Anterior cingulate cortex (tissue), 58 donors: ENCODE measurements around the gene REPIN1.
A peak's percentile ranks its signal among the peaks of the same experiment; 100 is the strongest.

Experiments
- DNase-seq, 58 donors: peaks; one replicate each; lab custom pipeline; 2025; lab: John Stamatoyannopoulos, UW

REPIN1 gene

GRCh38 chr7:150415161-150416153, 46.8 kb downstream of the REPIN1 start:
- DNase-seq: no peak

GRCh38 chr7:150417239-150417638, 48.6 kb downstream of the REPIN1 start:
- DNase-seq: no peak

- DNase-seq: no peak
Measured at GRCh38 chr7:150417863-150418262, 49.2 kb downstream of the REPIN1 start.

DNA sequence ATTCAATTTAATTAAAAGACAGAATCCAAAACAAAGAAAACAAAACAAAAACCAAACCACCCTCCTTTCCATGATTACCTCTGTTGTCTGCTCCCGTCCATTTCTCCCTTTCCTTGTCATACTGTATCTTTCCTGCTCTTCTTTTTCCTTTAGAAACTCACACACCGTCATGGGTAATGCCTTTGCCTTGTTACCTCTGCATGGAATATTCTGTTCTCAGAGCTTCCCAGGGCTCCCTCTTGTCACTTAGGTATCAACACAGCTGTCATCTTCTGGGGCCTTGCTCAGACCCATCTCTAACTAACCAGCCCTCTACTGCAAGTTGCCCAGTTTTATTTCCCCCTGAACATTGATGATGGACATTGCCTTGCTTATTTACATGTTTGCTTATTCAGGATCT, 51.6 kb downstream of the REPIN1 start:
- no peak for DNase-seq

DNA sequence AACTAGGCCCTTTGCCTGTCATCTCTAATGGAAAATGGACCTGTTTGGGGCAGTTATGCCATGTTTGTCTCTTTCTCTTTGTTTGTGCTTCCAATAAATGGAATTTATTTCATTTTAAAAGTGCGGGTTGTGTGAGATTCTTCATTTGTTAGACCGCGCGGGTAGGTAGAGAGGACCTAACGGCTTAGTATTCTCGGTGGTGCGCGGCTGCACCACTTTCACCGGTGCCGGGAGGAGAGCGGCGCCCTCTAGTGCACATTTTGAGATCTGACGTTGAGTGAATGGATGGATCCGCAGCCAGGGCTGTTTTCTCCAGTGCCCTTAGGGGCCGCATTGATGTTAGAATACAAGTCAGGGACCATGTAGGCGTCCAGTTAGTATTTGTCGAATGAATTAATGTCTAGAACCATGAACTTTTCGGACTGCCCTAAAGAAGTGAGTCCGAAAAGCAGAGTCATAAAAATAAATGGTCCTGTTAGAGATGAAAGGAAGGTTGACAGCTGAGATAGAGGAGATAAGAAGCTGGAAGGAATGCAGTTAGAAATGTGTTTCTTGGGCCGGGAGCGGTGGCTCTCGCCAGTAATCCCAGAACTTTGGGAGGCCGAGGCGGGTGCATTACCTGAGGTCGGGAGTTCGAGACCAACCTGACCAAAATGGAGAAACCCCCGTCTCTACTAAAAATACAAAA, 52.5 kb downstream of the REPIN1 start:
- peak in 48 of 58 donors; percentile 19 to 83 (median 51) for DNase-seq

GRCh38 chr7:150421831-150422230, 53.2 kb downstream of the REPIN1 start:
- no peak for DNase-seq
